ENCODE results near the gene TCF4. TPM values are rescaled to one million over a fixed set of nuclear protein-coding genes. Genes with fewer than 3 reads are reported as not detected.

Gene TCF4
- total and polyA plus RNA-seq, 5 experiments from 2014 or later, result 0.39 to 8.9 (median 1.1) TPM

DNA sequence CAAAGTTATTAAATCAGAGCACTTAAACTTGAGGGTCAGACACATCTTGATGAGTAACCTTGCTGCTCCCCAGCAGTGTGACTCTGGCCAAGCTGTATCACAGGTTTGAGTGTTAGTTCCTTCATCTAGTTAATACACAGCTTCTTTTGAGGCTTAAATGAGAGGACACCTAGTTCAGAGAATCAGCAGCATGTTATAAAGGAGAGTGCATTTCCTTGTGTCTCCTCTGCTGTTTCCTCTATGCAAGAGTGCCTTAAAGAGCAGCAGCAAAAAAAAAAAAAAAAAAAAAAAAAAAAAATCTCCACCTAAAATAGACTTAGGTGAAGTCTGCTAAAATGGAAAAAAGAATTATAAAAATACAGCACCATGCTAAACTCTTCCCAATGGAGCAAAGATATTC is 261.9 kb downstream of the TCF4 start:
- no peak overlapping the region for H3K27ac Mint-ChIP-seq
- H3K4me1 Mint-ChIP-seq, result peaks cover 3 to 53% (median 9%) of the 10 kb centered on the region in 4 donors
- peaks cover 0 to 2% (median 1%) of the 10 kb centered on the region in 3 donors for H3K36me3 Mint-ChIP-seq
- H3K9me3 Mint-ChIP-seq, result no peaks in the 10 kb centered on the region
- DNase-seq (no peak), ATAC-seq (no peak)
- H3K27me3 Mint-ChIP-seq, result peaks cover 19 to 30% (median 22%) of the 10 kb centered on the region in 5 donors
- no peak overlapping the region for H3K4me3 Mint-ChIP-seq
- POLR2A ChIA-PET, result no interaction called here

DNA sequence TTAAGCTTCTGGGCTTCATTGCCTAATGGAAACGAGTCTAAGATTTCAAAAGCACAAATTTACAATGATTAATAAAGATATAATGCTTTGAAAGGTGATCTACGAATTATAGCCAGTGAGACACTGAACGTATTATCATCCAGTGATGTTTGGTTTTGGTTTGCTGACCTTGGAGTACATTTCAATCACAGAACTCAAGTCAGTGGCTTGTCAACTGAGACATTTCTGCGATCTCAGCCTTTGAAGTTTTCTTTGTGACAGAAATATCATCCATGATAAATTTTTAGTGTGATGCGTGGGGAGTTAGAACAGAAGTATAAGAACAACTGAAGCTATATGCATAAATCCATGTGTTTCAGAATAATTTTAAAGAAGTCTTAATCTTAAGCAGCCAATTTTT is 263.8 kb downstream of the TCF4 start:
- peaks cover 22 to 43% (median 25%) of the 10 kb centered on the region in 5 donors for H3K27me3 Mint-ChIP-seq

DNA sequence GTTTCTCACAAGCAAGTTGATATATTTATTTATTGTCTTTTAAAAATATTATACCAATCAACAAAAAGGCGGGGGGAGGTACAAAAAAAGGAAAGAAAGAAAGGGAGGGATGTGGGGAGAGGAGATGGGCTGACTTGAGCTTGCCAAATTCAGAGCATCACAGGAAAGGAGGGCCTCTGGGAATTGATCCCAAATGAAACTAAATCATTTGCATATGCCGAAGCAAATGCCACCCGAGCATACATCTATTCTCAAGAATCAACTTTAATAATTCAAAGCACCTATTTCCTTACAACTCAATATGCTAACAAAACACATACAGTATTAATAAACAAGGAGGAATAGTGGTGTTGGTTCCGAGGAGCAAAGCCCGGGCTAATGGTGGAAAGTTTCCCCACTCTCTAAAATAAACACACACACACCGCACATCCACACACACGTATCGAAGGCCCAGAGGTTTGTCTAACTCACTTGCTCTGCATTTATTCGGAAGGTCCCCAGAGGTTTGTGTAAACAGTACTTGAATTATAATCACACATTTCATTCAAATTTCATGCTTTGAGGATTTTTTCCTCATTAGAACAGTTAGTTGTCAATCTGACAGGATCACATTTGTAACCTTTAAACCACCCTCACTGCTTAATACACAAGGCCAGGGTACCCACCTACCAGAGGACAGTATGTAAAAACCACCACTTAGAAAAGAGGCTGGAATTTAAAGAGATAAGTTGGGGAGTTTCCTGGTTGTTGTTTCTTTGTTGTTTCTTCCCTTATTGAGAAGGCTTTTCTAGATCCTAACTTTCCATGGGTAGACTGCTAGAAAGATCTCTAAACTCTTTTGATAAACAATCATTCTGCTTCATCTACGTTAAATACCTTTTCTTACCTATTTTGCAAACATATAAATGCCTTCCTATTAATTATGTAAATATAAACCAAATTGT is 264.7 kb downstream of the TCF4 start:
- POLR2A ChIA-PET, result no interaction called here
- H3K4me1 Mint-ChIP-seq, result peaks cover 3 to 54% (median 9%) of the 10 kb centered on the region in 4 donors
- no peak for DNase-seq
- peaks cover 0 to 2% (median 1%) of the 10 kb centered on the region in 3 donors for H3K36me3 Mint-ChIP-seq
- H3K27me3 Mint-ChIP-seq, result peaks cover 24 to 48% (median 29%) of the 10 kb centered on the region in 5 donors
- no peak for ATAC-seq
- peak overlapping the region in 1 of 10 donors; percentile 49 for H3K27ac Mint-ChIP-seq
- H3K9me3 Mint-ChIP-seq, result no peaks in the 10 kb centered on the region
- peak overlapping the region in 3 of 10 donors; percentile 12 to 68 (median 62) for H3K4me3 Mint-ChIP-seq

More for the DNA sequence above, 263.8 kb downstream of the TCF4 start:
- peaks cover 0 to 2% (median 1%) of the 10 kb centered on the region in 3 donors for H3K36me3 Mint-ChIP-seq
- no peak overlapping the region for H3K27ac Mint-ChIP-seq
- no peaks in the 10 kb centered on the region for H3K9me3 Mint-ChIP-seq
- no peak for ATAC-seq
- H3K4me1 Mint-ChIP-seq, result peaks cover 3 to 56% (median 9%) of the 10 kb centered on the region in 4 donors
- no peak overlapping the region for H3K4me3 Mint-ChIP-seq
- POLR2A ChIA-PET, result no interaction called here
- DNase-seq, result no peak

DNA sequence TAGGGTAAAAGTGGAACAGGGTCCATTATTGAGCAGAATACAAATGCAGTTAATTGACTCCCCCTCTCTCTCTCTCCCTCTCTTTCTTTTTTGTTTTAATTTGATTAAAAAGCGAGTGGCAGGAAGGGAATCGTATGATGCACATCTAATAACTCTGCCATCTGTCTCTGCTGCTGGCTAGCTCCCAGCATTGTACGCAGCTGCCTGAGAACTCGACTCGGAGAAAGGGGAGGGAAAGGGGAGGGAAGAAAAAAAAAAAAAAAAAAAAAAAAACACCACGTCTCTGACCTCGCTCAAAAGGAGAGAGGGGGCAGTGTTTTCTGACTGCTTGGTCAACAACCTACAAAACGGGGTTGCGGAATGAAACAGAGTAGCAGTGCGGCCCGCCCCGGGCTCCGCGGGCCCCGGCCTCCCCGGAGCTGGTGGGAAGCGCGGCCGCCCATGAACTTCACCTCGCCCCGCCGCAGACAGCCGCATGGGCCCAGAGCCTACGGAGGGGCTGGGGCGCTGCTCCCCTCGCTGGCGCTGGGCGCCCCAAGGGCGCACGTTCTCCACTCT is 265.7 kb downstream of the TCF4 start:
- H3K27me3 Mint-ChIP-seq, result peaks cover 24 to 48% (median 29%) of the 10 kb centered on the region in 5 donors
- H3K36me3 Mint-ChIP-seq, result peaks cover 0 to 2% (median 1%) of the 10 kb centered on the region in 3 donors
- H3K9me3 Mint-ChIP-seq, result no peaks in the 10 kb centered on the region
- peak overlapping the region in 2 of 10 donors; percentile 25 to 81 for H3K27ac Mint-ChIP-seq
- ATAC-seq, result peak; percentile 44 to 52
- H3K4me3 Mint-ChIP-seq, result peak overlapping the region in 9 of 10 donors; percentile 66 to 97 (median 77)
- DNase-seq, result peak in 2 of 10 donors; percentile 14 to 15
- peaks cover 3 to 54% (median 9%) of the 10 kb centered on the region in 4 donors for H3K4me1 Mint-ChIP-seq
- POLR2A ChIA-PET, result no interaction called here

DNA sequence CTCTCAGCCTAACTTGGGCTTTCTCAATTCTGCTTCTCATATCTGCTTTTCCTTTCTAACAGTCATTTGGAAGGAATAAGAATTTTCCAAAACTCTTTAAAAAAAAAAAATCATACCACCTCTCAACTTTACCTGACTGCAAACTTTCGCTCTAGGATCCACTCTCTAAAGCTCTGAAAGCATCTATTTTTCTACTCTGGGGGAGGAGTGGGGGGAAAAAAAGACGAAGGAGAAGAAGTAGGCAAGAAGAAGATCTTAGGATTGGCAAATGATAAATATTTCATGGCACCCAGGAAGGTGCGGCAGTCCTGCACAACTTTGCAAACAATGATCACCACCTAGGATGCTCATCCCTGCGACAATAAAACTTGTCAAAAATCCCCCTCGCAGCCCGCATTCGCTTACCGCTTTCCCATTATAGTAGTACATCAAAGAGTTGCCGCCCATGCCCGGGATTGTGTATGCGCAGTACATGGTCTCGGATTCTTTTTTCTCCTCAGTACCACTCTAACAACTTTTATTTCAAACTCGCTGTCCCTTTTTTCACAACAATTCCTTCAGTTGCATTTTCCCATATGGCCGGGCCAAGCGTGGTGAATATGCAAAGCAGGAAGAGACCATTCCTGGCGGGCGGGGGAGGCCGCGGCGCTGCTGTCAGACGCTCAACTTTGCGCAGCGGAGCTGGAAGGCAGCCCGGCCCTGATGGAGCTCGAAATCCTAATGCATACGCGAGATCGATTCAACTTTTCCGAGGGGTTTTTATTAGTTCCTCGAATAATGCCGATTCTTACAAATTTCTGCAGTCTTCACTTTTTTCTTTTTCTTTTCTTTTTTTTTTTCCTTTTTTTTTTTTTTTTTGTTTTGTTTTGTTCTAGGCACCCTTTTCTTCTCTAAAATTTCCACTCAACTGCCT is 266.5 kb downstream of the TCF4 start:
- H3K4me1 Mint-ChIP-seq, result peaks cover 3 to 56% (median 11%) of the 10 kb centered on the region in 4 donors
- POLR2A ChIA-PET, result no interaction called here
- H3K36me3 Mint-ChIP-seq, result peaks cover 0 to 2% (median 1%) of the 10 kb centered on the region in 3 donors
- H3K27me3 Mint-ChIP-seq, result peaks cover 22 to 48% (median 29%) of the 10 kb centered on the region in 5 donors
- peak in 1 of 2 donors; percentile 61 for ATAC-seq
- H3K27ac Mint-ChIP-seq, result peak overlapping the region in 1 of 10 donors; percentile 81
- peak overlapping the region; percentile 66 to 97 (median 80) for H3K4me3 Mint-ChIP-seq
- DNase-seq, result peak in 5 of 10 donors; percentile 0 to 58 (median 7)
- H3K9me3 Mint-ChIP-seq, result no peaks in the 10 kb centered on the region

DNA sequence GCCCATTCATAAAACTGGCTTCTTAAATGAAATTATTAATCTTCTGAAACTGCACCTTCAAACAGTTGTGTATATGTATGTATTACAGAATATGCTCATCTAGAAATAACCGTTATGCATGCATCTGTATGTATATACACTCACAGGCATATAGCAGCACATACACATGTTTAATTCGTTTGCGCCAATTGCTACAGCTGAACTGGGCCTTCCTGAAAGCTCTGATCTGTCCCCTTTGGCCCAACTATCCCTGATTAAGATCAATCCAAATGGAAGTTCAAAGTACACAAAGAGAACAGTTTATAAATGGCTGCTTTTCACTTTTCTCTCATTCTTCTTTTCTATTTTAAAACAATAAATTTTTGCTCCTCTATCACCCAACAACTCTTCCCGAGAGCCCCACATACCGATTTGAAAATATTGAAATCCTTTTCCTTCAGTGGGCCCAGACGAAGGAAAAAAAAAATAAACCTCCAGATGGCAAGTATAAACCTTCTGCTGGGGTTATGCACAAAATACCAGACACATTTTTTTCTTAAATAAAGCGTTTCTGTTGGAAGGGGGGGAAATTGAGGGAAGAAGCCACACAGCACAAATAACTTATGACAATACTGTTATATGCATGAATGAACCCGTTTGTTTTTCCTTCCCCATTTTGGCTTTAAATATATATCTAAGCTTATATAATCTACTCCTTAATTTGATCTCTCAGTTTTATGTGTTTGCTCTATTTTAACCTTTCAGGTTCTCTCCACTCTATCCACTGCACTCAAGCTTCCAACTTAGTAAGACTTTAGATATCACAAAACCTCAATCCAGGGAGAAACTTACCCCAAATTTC is 267.3 kb downstream of the TCF4 start:
- Mint-ChIP-seq H3K9me3 (no peaks in the 10 kb centered on the region), H3K4me1 (peaks cover 3 to 53% (median 13%) of the 10 kb centered on the region in 4 donors), H3K27me3 (peaks cover 22 to 48% (median 29%) of the 10 kb centered on the region in 5 donors), H3K36me3 (peaks cover 0 to 2% (median 1%) of the 10 kb centered on the region in 3 donors), H3K4me3 (peak overlapping the region in 2 of 10 donors; percentile 84 to 97), H3K27ac (peak overlapping the region in 1 of 10 donors; percentile 81)
- DNase-seq (no peak), ATAC-seq (no peak)
- POLR2A ChIA-PET, result no interaction called here

DNA sequence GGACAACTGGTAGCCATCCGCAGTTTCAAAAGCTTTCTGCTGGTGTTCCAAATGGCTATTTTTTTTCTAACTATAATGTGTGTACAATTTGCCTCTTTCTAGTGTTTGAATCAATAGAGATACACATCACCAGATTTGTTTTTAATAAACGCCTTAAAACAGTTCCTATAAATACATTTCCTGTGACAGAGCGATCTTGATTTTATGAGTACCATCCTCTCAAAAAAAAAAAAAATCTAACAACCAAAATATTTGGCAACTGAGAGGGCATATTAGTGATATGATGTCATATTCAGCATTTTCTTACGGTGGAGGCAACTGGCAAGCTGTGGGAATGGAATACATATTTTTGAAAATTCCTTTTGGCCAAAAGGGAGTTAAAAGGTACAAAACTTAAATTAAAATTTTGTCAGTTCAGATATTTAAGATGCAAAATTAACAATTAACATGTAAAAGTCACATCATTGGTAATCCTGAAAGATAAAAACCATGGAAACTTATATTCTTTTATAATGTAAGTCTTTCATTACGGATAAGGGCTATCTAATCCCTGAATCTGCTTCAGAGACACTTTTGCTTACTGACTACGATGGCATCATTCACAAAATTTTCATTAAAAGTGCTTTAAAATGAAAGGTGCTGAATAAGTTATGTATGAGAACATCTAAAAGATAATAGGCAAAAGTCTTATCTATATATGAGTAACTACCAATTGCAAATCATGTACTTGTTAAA is 268.4 kb downstream of the TCF4 start:
- no peak for ATAC-seq
- peaks cover 22 to 48% (median 26%) of the 10 kb centered on the region in 5 donors for H3K27me3 Mint-ChIP-seq
- peak overlapping the region in 1 of 10 donors; percentile 68 for H3K27ac Mint-ChIP-seq

DNA sequence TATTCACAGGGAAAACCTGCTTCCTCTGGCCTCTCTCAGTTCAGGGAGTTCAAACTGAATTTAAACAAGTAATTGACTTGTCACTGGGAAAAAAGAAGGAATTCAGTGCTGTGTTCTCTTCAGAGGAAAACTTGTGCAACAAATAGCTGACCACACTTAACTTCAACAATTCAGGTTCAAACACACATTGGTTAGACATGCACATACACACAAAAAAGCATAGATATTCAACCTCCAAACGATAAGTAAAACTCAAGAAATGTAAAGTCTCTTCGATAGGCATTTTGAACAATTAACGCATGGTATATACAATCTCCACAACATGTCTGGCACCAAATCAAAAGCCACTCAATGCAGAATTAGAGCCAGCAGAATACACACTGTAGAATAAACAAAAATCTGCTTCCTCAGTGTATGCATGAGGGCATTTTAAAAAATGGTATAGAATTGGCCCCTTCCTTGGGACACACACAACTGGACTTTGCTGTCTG is 269.0 kb downstream of the TCF4 start:
- ATAC-seq (no peak), DNase-seq (no peak)
- Mint-ChIP-seq H3K27ac (peak overlapping the region in 1 of 10 donors; percentile 68), H3K27me3 (peaks cover 19 to 42% (median 22%) of the 10 kb centered on the region in 5 donors), H3K4me3 (peak overlapping the region in 1 of 10 donors; percentile 79), H3K4me1 (peaks cover 3 to 51% (median 13%) of the 10 kb centered on the region in 4 donors), H3K9me3 (no peaks in the 10 kb centered on the region), H3K36me3 (peaks cover 0 to 2% (median 0%) of the 10 kb centered on the region in 3 donors)
- POLR2A ChIA-PET, result no interaction called here

More for the DNA sequence above, 268.4 kb downstream of the TCF4 start:
- peak overlapping the region in 1 of 10 donors; percentile 79 for H3K4me3 Mint-ChIP-seq
- H3K9me3 Mint-ChIP-seq, result no peaks in the 10 kb centered on the region
- POLR2A ChIA-PET, result no interaction called here
- no peak for DNase-seq
- peaks cover 0 to 2% (median 1%) of the 10 kb centered on the region in 3 donors for H3K36me3 Mint-ChIP-seq
- H3K4me1 Mint-ChIP-seq, result peaks cover 3 to 53% (median 13%) of the 10 kb centered on the region in 4 donors

DNA sequence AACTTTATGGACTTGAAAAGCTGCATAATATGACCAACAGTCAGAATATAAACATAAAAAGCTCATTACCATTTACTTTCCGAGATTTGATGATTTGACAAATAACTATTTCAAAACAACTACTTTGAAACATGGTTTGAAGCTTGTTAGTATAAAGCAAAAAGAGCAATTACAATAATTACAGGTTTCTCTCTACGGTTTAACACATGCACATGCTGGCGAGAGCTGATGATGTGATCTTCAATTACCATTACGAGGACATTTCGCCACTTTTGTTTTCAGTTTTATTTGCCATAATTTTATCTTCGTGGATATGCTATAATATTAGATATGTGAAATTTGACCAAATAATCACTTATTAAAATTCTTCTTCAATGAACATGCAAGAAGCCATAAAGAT is 270.1 kb downstream of the TCF4 start:
- POLR2A ChIA-PET, result no interaction called here
- Mint-ChIP-seq H3K4me1 (peaks cover 3 to 43% (median 11%) of the 10 kb centered on the region in 4 donors), H3K4me3 (peak overlapping the region in 1 of 10 donors; percentile 42), H3K27ac (no peak overlapping the region), H3K9me3 (no peaks in the 10 kb centered on the region), H3K27me3 (peaks cover 12 to 31% (median 16%) of the 10 kb centered on the region in 5 donors), H3K36me3 (peaks cover 0 to 2% (median 0%) of the 10 kb centered on the region in 3 donors)
- DNase-seq, result no peak
- no peak for ATAC-seq

DNA sequence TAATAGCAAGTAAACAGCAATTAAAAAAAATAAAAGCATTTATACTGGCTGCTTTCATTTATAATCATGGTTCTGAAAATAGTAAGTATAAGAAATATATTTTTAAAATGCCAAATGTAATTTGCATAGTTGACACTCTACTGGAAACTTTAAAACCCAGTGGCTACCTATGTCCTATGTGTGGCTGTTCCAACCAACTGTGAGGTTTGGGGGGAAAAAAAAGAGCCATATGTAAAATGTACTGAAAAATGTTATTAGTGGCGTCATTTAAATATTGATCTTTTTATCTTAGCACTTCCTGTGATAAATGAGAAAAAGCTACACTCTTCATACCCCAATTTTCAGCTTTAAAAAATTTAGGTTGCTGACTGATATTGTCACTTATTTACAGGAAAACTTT is 270.7 kb downstream of the TCF4 start:
- Mint-ChIP-seq H3K9me3 (no peaks in the 10 kb centered on the region), H3K27ac (no peak overlapping the region), H3K36me3 (peaks cover 0 to 2% (median 0%) of the 10 kb centered on the region in 3 donors), H3K27me3 (peaks cover 12 to 29% (median 16%) of the 10 kb centered on the region in 5 donors), H3K4me1 (peaks cover 3 to 41% (median 10%) of the 10 kb centered on the region in 4 donors), H3K4me3 (no peak overlapping the region)
- ATAC-seq (no peak), DNase-seq (no peak)
- POLR2A ChIA-PET, result no interaction called here
